Smooth muscle cell (in vitro differentiated cells): ENCODE results near the gene TMEM175. TPM values are rescaled to one million over a fixed set of nuclear protein-coding genes. Genes with fewer than 3 reads are reported as not detected.
"Not testable (repeated sequence)": the region's sequence is repeated elsewhere in the genome, so short reads cannot be mapped to it uniquely, and the experiment has no call there.

Source experiments
- DNase-seq: peaks from one replicate; lab custom pipeline; 2025; ENCODE audit not compliant: unreplicated experiment; lab: John Stamatoyannopoulos, UW
- H2AFZ ChIP-seq: fragments of 200-600 bp; sonication (generic); 2 replicates; pipeline ENCODE4 v1.6.0; 2016; ENCODE audit warnings: antibody characterized with exemption, low read depth, mild to moderate bottlenecking
- H3F3A ChIP-seq: fragments of 200-600 bp; sonication (generic); 2 replicates; pipeline ENCODE4 v1.6.0; 2017; ENCODE audit warnings: antibody characterized with exemption, low read depth
- H3K27ac ChIP-seq: fragments of 200-600 bp; sonication (generic); 2 replicates; pipeline ENCODE4 v1.5.1; 2016; ENCODE audit warnings: low read depth, mild to moderate bottlenecking
- H3K27me3 ChIP-seq: fragments of 200-600 bp; sonication (generic); 2 replicates; pipeline ENCODE4 v1.6.1; 2016; ENCODE audit warnings: low read depth, mild to moderate bottlenecking
- H3K36me3 ChIP-seq: fragments of 200-600 bp; sonication (generic); 2 replicates; pipeline ENCODE4 v1.5.1; 2016; ENCODE audit warnings: low read depth
- H3K4me1 ChIP-seq: fragments of 200-600 bp; sonication (generic); 2 replicates; pipeline ENCODE4 v1.5.1; 2016; ENCODE audit warnings: low read depth
- H3K4me2 ChIP-seq: fragments of 200-600 bp; sonication (generic); 2 replicates; pipeline ENCODE4 v1.6.0; 2016; ENCODE audit warnings: mild to moderate bottlenecking
- H3K4me3 ChIP-seq: fragments of 200-600 bp; sonication (generic); 2 replicates; pipeline ENCODE4 v1.5.1; 2016; ENCODE audit warnings: mild to moderate bottlenecking
- H3K79me2 ChIP-seq: fragments of 200-600 bp; sonication (generic); 2 replicates; pipeline ENCODE4 v1.6.0; 2016; ENCODE audit warnings: low read depth, mild to moderate bottlenecking
- H3K9ac ChIP-seq: fragments of 200-600 bp; sonication (generic); 2 replicates; pipeline ENCODE4 v1.6.0; 2016; ENCODE audit warnings: low read depth
- H3K9me3 ChIP-seq: fragments of 200-600 bp; sonication (generic); replicated peaks from 2 replicates; pipeline ENCODE4 v1.5.1; 2016; ENCODE audit warnings: low read depth
- H4K20me1 ChIP-seq: fragments of 200-600 bp; sonication (generic); 2 replicates; pipeline ENCODE4 v1.6.0; 2016; ENCODE audit warnings: low read depth
- CTCF ChIP-seq: fragments of 200-600 bp; sonication (generic); IDR thresholded peaks from 2 replicates; pipeline ENCODE4 v1.5.1; 2017; ENCODE audit warnings: borderline replicate concordance, mild to moderate bottlenecking, antibody characterized with exemption; ENCODE audit not compliant: insufficient read depth, poor library complexity, severe bottlenecking
- WGBS: methylation state at CpG from one replicate; pipeline ENCODE4 v1.1.7; 2016; ENCODE audit warnings: low lambda C conversion rate; 5-methylcytosine and 5-hydroxymethylcytosine counted together
- polyA plus RNA-seq: library from polyadenylated mRNA; unstranded; fragments of >200 nt; fragmentation: Nextera tagmentation; extraction: Ambion mirVana; gene quantifications from 2 replicates; pipeline ENCODE4 v1.2.1, GENCODE V29; 2016
- total RNA-seq: library from RNA; depleted of rRNA; stranded (reverse); fragments of >200 nt; gene quantifications from 2 replicates; pipeline ENCODE4 v1.2.3, GENCODE V29; 2014

TMEM175 gene
- total and polyA plus RNA-seq, 2 experiments from 2014 or later = 20.6 to 27.6 TPM

GRCh38 chr4:997375-998071 is 65.3 kb downstream of the TMEM175 start:
- H3K4me1 ChIP-seq = peaks cover 3% of the 10 kb centered on the region
- H3K79me2 ChIP-seq = no peaks in the 10 kb centered on the region
- no peak for DNase-seq
- no peak overlapping the region for H3K9ac ChIP-seq
- peak overlapping the region; percentile 82 for H3K4me2 ChIP-seq
- H2AFZ ChIP-seq = no peak overlapping the region
- no peaks in the 10 kb centered on the region for H3K9me3 ChIP-seq
- no peaks in the 10 kb centered on the region for H3F3A ChIP-seq
- no peak for TF ChIP-seq CTCF
- H4K20me1 ChIP-seq = peaks cover 33% of the 10 kb centered on the region
- H3K27me3 ChIP-seq = peaks cover 66% of the 10 kb centered on the region
- H3K27ac ChIP-seq = no peak overlapping the region
- H3K4me3 ChIP-seq = peak overlapping the region; percentile 46
- no peaks in the 10 kb centered on the region for H3K36me3 ChIP-seq
- WGBS = 26% methylated on average over 16 of the region's 68 CpGs

DNA sequence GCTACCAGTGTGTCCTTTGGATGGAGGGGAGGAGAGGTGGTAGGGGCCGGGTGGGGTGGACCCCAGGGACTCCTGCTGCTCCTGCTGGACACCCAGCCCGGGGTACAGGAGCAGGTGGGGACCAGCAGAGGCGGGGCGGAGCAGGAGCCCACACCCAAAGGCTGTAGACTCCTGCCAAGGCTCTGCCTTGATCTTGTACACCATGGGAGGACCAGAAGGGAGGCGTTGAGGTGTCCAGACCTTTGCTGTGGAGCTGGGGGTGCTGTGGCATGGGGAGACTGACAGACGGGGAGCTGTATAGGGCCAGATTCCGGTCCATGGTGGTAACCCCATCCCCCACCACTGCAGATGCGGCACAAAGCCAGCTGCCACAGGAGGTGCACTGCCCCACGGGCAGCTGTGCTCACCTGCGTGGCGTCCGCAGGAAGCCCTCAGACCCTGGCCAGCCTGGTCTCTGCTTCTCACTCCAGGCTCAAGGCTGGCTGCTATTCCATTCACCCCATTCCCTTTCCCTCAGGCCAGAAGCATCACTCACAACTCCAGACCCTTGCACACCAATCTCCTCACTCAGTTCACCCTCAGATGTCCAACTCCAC is 65.9 kb downstream of the TMEM175 start:
- Histone ChIP-seq H3K36me3 (no peaks in the 10 kb centered on the region), H3F3A (no peaks in the 10 kb centered on the region), H3K4me3 (no peak overlapping the region), H3K27me3 (peaks cover 72% of the 10 kb centered on the region), H3K79me2 (no peaks in the 10 kb centered on the region), H3K4me1 (peaks cover 3% of the 10 kb centered on the region), H3K9ac (no peak overlapping the region), H3K4me2 (no peak overlapping the region), H4K20me1 (peaks cover 33% of the 10 kb centered on the region), H3K27ac (no peak overlapping the region), H2AFZ (no peak overlapping the region), H3K9me3 (no peaks in the 10 kb centered on the region)
- no peak for DNase-seq
- 81% methylated on average over 12 of the region's 12 CpGs for WGBS
- TF ChIP-seq CTCF = no peak

GRCh38 chr4:999240-999863 is 67.1 kb downstream of the TMEM175 start:
- H3K27ac ChIP-seq, DNase-seq, H3F3A ChIP-seq, H3K36me3 ChIP-seq, H3K9ac ChIP-seq, H3K4me2 ChIP-seq, H3K9me3 ChIP-seq, H3K79me2 ChIP-seq, H3K4me3 ChIP-seq, H2AFZ ChIP-seq, H3K4me1 ChIP-seq: not testable (repeated sequence)
- peaks cover 33% of the 10 kb centered on the region for H4K20me1 ChIP-seq
- 70% methylated on average over 21 of the region's 21 CpGs for WGBS
- H3K27me3 ChIP-seq = peaks cover 84% of the 10 kb centered on the region

DNA sequence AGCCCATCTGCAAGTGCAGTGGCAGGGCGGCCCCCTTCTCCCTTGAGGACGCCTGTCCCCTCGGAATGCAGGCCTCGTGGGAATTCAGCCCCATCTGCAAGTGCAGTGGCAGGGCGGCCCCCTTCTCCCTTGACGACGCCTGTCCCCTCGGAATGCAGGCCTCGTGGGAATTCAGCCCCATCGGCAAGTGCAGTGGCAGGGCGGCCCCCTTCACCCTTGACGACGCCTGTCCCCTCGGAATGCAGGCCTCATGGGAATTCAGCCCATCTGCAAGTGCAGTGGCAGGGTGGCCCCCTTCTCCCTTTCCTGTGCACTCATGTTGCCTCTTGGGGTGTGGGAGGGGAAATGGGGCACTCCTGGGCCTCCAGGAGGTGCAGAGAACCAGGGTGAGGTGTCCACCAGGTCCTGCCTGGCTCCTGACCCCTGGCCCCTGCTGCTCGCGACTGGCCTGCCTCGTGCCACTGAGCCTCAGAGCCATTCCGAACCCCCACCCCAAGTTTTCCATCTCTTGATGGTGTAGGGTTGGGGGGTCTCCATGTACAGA is 67.7 kb downstream of the TMEM175 start:
- 90% methylated on average over 13 of the region's 18 CpGs for WGBS
- Histone ChIP-seq H3K4me1 (peaks cover 3% of the 10 kb centered on the region), H3K27me3 (peaks cover 90% of the 10 kb centered on the region)

More for the DNA sequence above, 67.7 kb downstream of the TMEM175 start:
- Histone ChIP-seq H3K9ac (no peak overlapping the region), H3K9me3 (no peaks in the 10 kb centered on the region), H3K27ac (no peak overlapping the region), H3K79me2 (no peaks in the 10 kb centered on the region), H3K36me3 (no peaks in the 10 kb centered on the region), H3F3A (no peaks in the 10 kb centered on the region), H3K4me3 (no peak overlapping the region), H2AFZ (no peak overlapping the region), H4K20me1 (peaks cover 33% of the 10 kb centered on the region), H3K4me2 (no peak overlapping the region)
- TF ChIP-seq CTCF = no peak
- DNase-seq = no peak
